HepG2 (cell line): ENCODE results near the gene COX7B. TPM values are rescaled to one million over a fixed set of nuclear protein-coding genes. Genes with fewer than 3 reads are reported as not detected.

Experiments
- ATAC-seq: fragments of 200-7000 bp; cut with Tn5 transposase; 3 replicates; pipeline ENCODE4 v1.9.1; 2020; ENCODE audit warnings: mild to moderate bottlenecking, moderate library complexity
- BruUV-seq: library from RNA; stranded (reverse); fragments of 400-500 nt; replicated peaks from 2 replicates; lab custom pipeline; 2021; lab: Mats Ljungman, UMichigan
- CTCF ChIA-PET: fragments of 300-600 bp; formaldehyde crosslinking; extraction: SDS; loops from one replicate; lab custom pipeline; 2021; ENCODE audit warnings: low total read pairs, inconsistent platforms, low intra/inter-chr PET ratio; lab: Yijun Ruan, JAX
- POLR2A ChIA-PET: fragments of 350-600 bp; sonication (Branson Sonifier 250); formaldehyde crosslinking; loops from one replicate; lab custom pipeline; 2020; ENCODE audit warnings: antibody characterized with exemption, inconsistent platforms; lab: Yijun Ruan, JAX
- DNase-seq: peaks from one replicate; pipeline ENCODE4 v3.0.0-alpha.2; 2015; ENCODE audit warnings: low spot score
- FAIRE-seq: peaks from 3 replicates; lab custom pipeline; 2011; peaks lifted over from hg19 to GRCh38; lab: Jason Lieb, UNC
- H2AFZ ChIP-seq: one replicate; pipeline ENCODE4 v1.6.1; 2011; ENCODE audit warnings: low read length, inconsistent platforms
- H3K27ac ChIP-seq: fragments of 300-600 bp; 3 replicates; pipeline ENCODE4 v1.8.0; 2011; ENCODE audit warnings: mixed run types, mild to moderate bottlenecking, mixed read lengths, low read length, inconsistent platforms; ENCODE audit not compliant: insufficient read depth; ENCODE audit errors: extremely low read length
- H3K27me3 ChIP-seq, 2 experiments: fragments of 200-600 bp in 1 of 2; 2 replicates in 1 of 2; 3 replicates in 1 of 2; pipeline versions ENCODE4 v1.6.0 to v1.8.0; 2011; ENCODE audit warnings: low read length in 2 of 2, mild to moderate bottlenecking in 2 of 2, moderate library complexity in 2 of 2, inconsistent platforms in 1 of 2; ENCODE audit not compliant: insufficient read depth in 2 of 2, control insufficient read depth in 1 of 2
- H3K36me3 ChIP-seq, 2 experiments: fragments of 200-600 bp in 1 of 2; replicated peaks in 1 of 2; 2 replicates in 1 of 2; 3 replicates in 1 of 2; pipeline versions ENCODE4 v1.5.1 to v1.8.0; 2011; ENCODE audit warnings: low read length in 2 of 2, inconsistent platforms in 1 of 2; ENCODE audit not compliant: insufficient read depth in 2 of 2, control insufficient read depth in 1 of 2
- H3K4me1 ChIP-seq: 2 replicates; pipeline ENCODE4 v1.5.1; 2012; ENCODE audit warnings: low read length, inconsistent platforms; ENCODE audit not compliant: insufficient read depth
- H3K4me2 ChIP-seq: 2 replicates; pipeline ENCODE4 v1.6.0; 2011; ENCODE audit warnings: low read depth, low read length, inconsistent platforms
- H3K4me3 ChIP-seq, 3 experiments: fragments of 200-600 bp in 1 of 3; sonication (generic), shearing (Covaris generic) in 1 of 3; replicated peaks in 1 of 3; 2 replicates each; pipeline ENCODE4 v1.5.1; 2011 to 2016; ENCODE audit warnings: low read length in 3 of 3, inconsistent platforms in 2 of 3, low read depth in 2 of 3, mild to moderate bottlenecking in 2 of 3, control low read depth in 1 of 3, mixed read lengths in 1 of 3; ENCODE audit not compliant: insufficient read depth in 1 of 3
- H3K79me2 ChIP-seq: one replicate; pipeline ENCODE4 v1.6.1; 2011; ENCODE audit warnings: low read length, inconsistent platforms; ENCODE audit not compliant: insufficient read depth
- H3K9ac ChIP-seq: 2 replicates; pipeline ENCODE4 v1.6.0; 2011; ENCODE audit warnings: mild to moderate bottlenecking, low read depth, low read length, inconsistent platforms; ENCODE audit not compliant: insufficient read depth
- H3K9me3 ChIP-seq: 2 replicates; pipeline ENCODE4 v1.5.1; 2012; ENCODE audit warnings: mild to moderate bottlenecking, low read length
- H4K20me1 ChIP-seq: 2 replicates; pipeline ENCODE4 v1.6.0; 2011; ENCODE audit warnings: inconsistent platforms, mild to moderate bottlenecking, low read length, moderate library complexity; ENCODE audit not compliant: insufficient read depth
- ASH2L ChIP-seq: fragments of 300-600, 200-600 bp; sonication (generic); IDR thresholded peaks from 2 replicates; pipeline ENCODE4 v1.7.0; 2017; ENCODE audit warnings: low read depth, mild to moderate bottlenecking, moderate library complexity, mixed read lengths, low read length; ENCODE audit not compliant: insufficient read length
- EP300 ChIP-seq, 3 experiments: sonication (generic) in 1 of 3; formaldehyde crosslinking in 1 of 3; IDR thresholded peaks; 2 replicates each; pipeline versions ENCODE4 v1.5.1 to v1.6.1; 2011 to 2020; ENCODE audit warnings: low read depth in 2 of 3, low read length in 2 of 3, borderline replicate concordance in 1 of 3, improper control_type of control experiment in 1 of 3, mild to moderate bottlenecking in 1 of 3, missing genetic modification reagents in 1 of 3, moderate library complexity in 1 of 3
- FOXK1 ChIP-seq: sonication (generic); formaldehyde crosslinking; IDR thresholded peaks from 2 replicates; pipeline ENCODE4 v1.4.0; 2020; ENCODE audit warnings: low read depth, missing genetic modification reagents, borderline replicate concordance
- HINFP ChIP-seq: sonication (generic); formaldehyde crosslinking; IDR thresholded peaks from 2 replicates; pipeline ENCODE4 v1.4.0; 2020; ENCODE audit warnings: low read depth, mild to moderate bottlenecking, missing genetic modification reagents
- HNRNPLL ChIP-seq: fragments of 200-400 bp; formaldehyde crosslinking; IDR thresholded peaks from 2 replicates; pipeline ENCODE4 v1.6.1; 2017; ENCODE audit warnings: mild to moderate bottlenecking, low read depth, low read length; ENCODE audit not compliant: poor library complexity, severe bottlenecking
- MATR3 ChIP-seq: sonication (generic); formaldehyde crosslinking; IDR thresholded peaks from 2 replicates; pipeline ENCODE4 v1.4.0; 2020; ENCODE audit warnings: missing genetic modification reagents
- PHF21A ChIP-seq: sonication (generic); formaldehyde crosslinking; IDR thresholded peaks from 2 replicates; pipeline ENCODE4 v1.5.0; 2020; ENCODE audit warnings: mild to moderate bottlenecking, missing genetic modification reagents
- SRSF4 ChIP-seq: fragments of 200-400 bp; formaldehyde crosslinking; IDR thresholded peaks from one replicate; pipeline ENCODE4 v1.6.1; 2018; ENCODE audit warnings: mild to moderate bottlenecking, low read depth, low read length, moderate library complexity; ENCODE audit not compliant: poor library complexity, severe bottlenecking
- ZKSCAN5 ChIP-seq: sonication (generic); formaldehyde crosslinking; IDR thresholded peaks from 2 replicates; pipeline ENCODE4 v1.5.1; 2020; ENCODE audit warnings: mild to moderate bottlenecking, missing genetic modification reagents
- ZMYM4 ChIP-seq: sonication (generic); formaldehyde crosslinking; IDR thresholded peaks from 2 replicates; pipeline ENCODE4 v1.8.1; 2023; ENCODE audit warnings: mild to moderate bottlenecking, missing genetic modification reagents
- ZNF121 ChIP-seq: sonication (generic); formaldehyde crosslinking; IDR thresholded peaks from 2 replicates; pipeline ENCODE4 v1.5.0; 2020; ENCODE audit warnings: mild to moderate bottlenecking, missing genetic modification reagents
- ZNF441 ChIP-seq: sonication (generic); formaldehyde crosslinking; IDR thresholded peaks from 2 replicates; pipeline ENCODE4 v1.7.0; 2021; ENCODE audit warnings: missing genetic modification reagents, borderline replicate concordance
- ZNF558 ChIP-seq: sonication (generic); formaldehyde crosslinking; IDR thresholded peaks from 2 replicates; pipeline ENCODE4 v1.9.0; 2022; ENCODE audit warnings: mild to moderate bottlenecking, missing genetic modification reagents, borderline replicate concordance
- WGBS: methylation state at CpG from one replicate; pipeline ENCODE4 v1.1.6; 2017; ENCODE audit warnings: low lambda C conversion rate; 5-methylcytosine and 5-hydroxymethylcytosine counted together
- in situ Hi-C: cut with HindIII; loops from 2 replicates; pipeline ENCODE4 v1.10.0; 2017; ENCODE audit warnings: low pct_unique_long_range_greater_than_20kb; ENCODE audit not compliant: extremely low pct_ligation_motif_present
- intact Hi-C: fragments of 100-400 bp; cut with micrococcal nuclease; formaldehyde crosslinking; loops from one replicate; pipeline ENCODE4 v1.10.0; 2022; ENCODE audit not compliant: unreplicated experiment
- polyA plus RNA-seq, 8 experiments: library from polyadenylated mRNA; depleted of rRNA in 3 of 8; stranded (reverse) in 7 of 8; unstranded in 1 of 8; fragments of >200 nt; fragmentation: Illumina TruSeq in 4 of 8; extraction: Trizol in 4 of 8; gene quantifications; 2 replicates each; pipeline versions ENCODE4 v1.2.1 to v1.2.3, GENCODE V29; 2011 to 2016; ENCODE audit warnings: low read depth in 4 of 8, missing spikeins in 1 of 8, mixed read lengths in 1 of 8; ENCODE audit not compliant: insufficient read depth in 1 of 8
- total RNA-seq, 5 experiments: library from RNA; depleted of rRNA; stranded (reverse); fragments of >200 nt; fragmentation: Illumina TruSeq; extraction: Trizol; gene quantifications; 2 replicates each; pipeline ENCODE4 v1.2.3, GENCODE V29; 2016; ENCODE audit warnings: low read depth in 1 of 5

COX7B gene
- total and polyA plus RNA-seq, 2 of the 13 experiments (the other 11 are each of a cell fraction or from before 2014, with no cell fraction given) = 375 to 635 TPM

GRCh38 chrX:77893713-77894112, 5.6 kb upstream of the COX7B start:
- Histone ChIP-seq H3K79me2 (peaks cover 51% of the 10 kb centered on the region), H3K4me1 (peaks cover 6% of the 10 kb centered on the region), H3K4me3 (peak overlapping the region; percentile 83 to 88 (median 86); a peak in 5 of 6 replicates), H3K27me3 (no peaks in the 10 kb centered on the region; a peak in 1 of 5 replicates), H2AFZ (no peak overlapping the region), H3K9ac (peak overlapping the region; percentile 94), H3K27ac (no peak overlapping the region), H3K36me3 (no peaks in the 10 kb centered on the region), H3K4me2 (peak overlapping the region; percentile 69), H3K9me3 (no peaks in the 10 kb centered on the region), H4K20me1 (0 out of 2 replicates have a peak, but pooled peaks cover 10% of the 10 kb centered on the region)
- WGBS = 6% methylated on average over 10 of the region's 10 CpGs
- DNase-seq (no peak), ATAC-seq (no peak), FAIRE-seq (no peak)
- in situ Hi-C loops (loop anchor here (10.0 kb wide), 1 partner anchor 131 kb away; no protein-coding TSS in a partner anchor), intact Hi-C loops (loop anchor here (10.0 kb wide), 1 partner anchor 179 kb away; no protein-coding TSS in a partner anchor)
- no peak for TF ChIP-seq ZMYM4 (CRISPR knock-in tag)
- peak; percentile 70 for TF ChIP-seq ZNF121
- no TSS peak for BruUV-seq
- ChIA-PET POLR2A (interaction anchor here (2.1 kb wide), 1 partner anchor 16 kb away, joined by 9 read pairs; the partner anchor contains the start of gene ATP7A), CTCF (no interaction called here)

- in situ Hi-C loops (loop anchor here (10.0 kb wide), 1 partner anchor 130 kb away; no protein-coding TSS in a partner anchor), intact Hi-C loops (loop anchor here (5.0 to 10.0 kb wide), 3 partner anchors 108 to 207 kb away; partner anchors contain the start of genes ATRX and PGK1)
- Histone ChIP-seq H4K20me1 (0 out of 2 replicates have a peak, but pooled peaks cover 10% of the 10 kb centered on the region), H3K9me3 (no peaks in the 10 kb centered on the region), H3K4me1 (peaks cover 6% of the 10 kb centered on the region), H3K79me2 (peaks cover 50% of the 10 kb centered on the region), H3K27ac (peak within 1 kb of the TSS; percentile 98), H3K4me3 (peak within 1 kb of the TSS; percentile 83 to 88 (median 86)), H2AFZ (peak within 1 kb of the TSS; percentile 27), H3K36me3 (no peaks in the 10 kb centered on the region), H3K9ac (peak within 1 kb of the TSS; percentile 94), H3K27me3 (no peaks in the 10 kb centered on the region; a peak in 1 of 5 replicates), H3K4me2 (peak within 1 kb of the TSS; percentile 69)
- 0% methylated on average over 21 of the region's 49 CpGs for WGBS
- peak; percentile 98 for FAIRE-seq
- ChIA-PET CTCF (no interaction called here), POLR2A (interaction anchor here (1.0 to 2.1 kb wide), 4 partner anchors 9 to 216 kb away, joined by 3 to 9 read pairs (median 4); partner anchors contain the start of gene ATP7A)
- ATAC-seq = peak; percentile 97
- DNase-seq = peak; percentile 94
- TSS peak; percentile 77 for BruUV-seq
- TF ChIP-seq SRSF4 (no peak), ZNF441 (no peak), EP300 (IDR thresholded peaks at IDR 0.05; ENCODE audit: low read depth in 2 of 2, low read length in 2 of 2) (no peak), EP300 (CRISPR knock-in tag; IDR thresholded peaks at IDR 0.05; ENCODE audit: borderline replicate concordance) (no peak), HNRNPLL (peak; percentile 28), PHF21A (CRISPR knock-in tag) (peak; percentile 72), ZNF558 (CRISPR knock-in tag) (no peak), FOXK1 (CRISPR knock-in tag) (peak; percentile 46; the same call in 1 of the 2 replicates), ASH2L (peak; percentile 68), HINFP (no peak), ZKSCAN5 (CRISPR knock-in tag) (0 out of 2 replicates have a peak, but pooled peaks have one; percentile 41), MATR3 (CRISPR knock-in tag) (no peak)
These were observed 4.1 kb upstream of the COX7B start, which contains the start of gene MAGT1 for GRCh38 chrX:77894921-77895886. Gene MAGT1 (minus strand): TSS chrX:77895435. CDS start chrX:77895410, 25 bp downstream.
